CD4-positive, alpha-beta memory T cell (primary cell): Measurements from ENCODE around the gene WDR41. TPM values are rescaled to one million over a fixed set of nuclear protein-coding genes. Genes with fewer than 3 reads are reported as not detected.

Experiments
- CTCF ChIA-PET: fragments of 350-600 bp; sonication (Branson Sonifier 250); formaldehyde crosslinking; loops from one replicate; lab custom pipeline; 2021; ENCODE audit warnings: inconsistent platforms; ENCODE audit not compliant: partially characterized antibody; lab: Charles Lee
- POLR2A ChIA-PET: fragments of 350-600 bp; sonication (Branson Sonifier 250); formaldehyde crosslinking; loops from one replicate; lab custom pipeline; 2021; ENCODE audit not compliant: partially characterized antibody; lab: Charles Lee
- DNase-seq, 5 donors: peaks; one replicate each; pipeline versions ENCODE4 v3.0.0 to v3.0.0-alpha.2; 2020 to 2022; ENCODE audit warnings: mixed read lengths in 1 of 5
- H3K27ac ChIP-seq: one replicate; pipeline ENCODE4 v1.7.0; 2013; ENCODE audit warnings: low read depth, low read length
- H3K27me3 ChIP-seq: 2 replicates; pipeline ENCODE4 v1.7.0; 2013; ENCODE audit warnings: mild to moderate bottlenecking, low read length, moderate library complexity; ENCODE audit not compliant: insufficient read depth
- H3K36me3 ChIP-seq: 2 replicates; pipeline ENCODE4 v1.7.0; 2013; ENCODE audit warnings: mild to moderate bottlenecking, low read length, moderate library complexity; ENCODE audit not compliant: insufficient read depth
- H3K4me1 ChIP-seq: 2 replicates; pipeline ENCODE4 v1.7.0; 2013; ENCODE audit warnings: mild to moderate bottlenecking, low read length, moderate library complexity; ENCODE audit not compliant: insufficient read depth
- H3K4me3 ChIP-seq, 2 donors: one replicate each; pipeline ENCODE4 v1.7.0; 2013; ENCODE audit warnings: low read length in 2 of 2, mild to moderate bottlenecking in 1 of 2
- H3K9me3 ChIP-seq, 2 donors: one replicate each; pipeline ENCODE4 v1.7.0; 2013; ENCODE audit warnings: low read length in 2 of 2, control low read depth in 1 of 2; ENCODE audit not compliant: control insufficient read depth in 1 of 2
- H3K27ac Mint-ChIP-seq, 7 donors: one replicate each; pipeline ENCODE4 v1.8.0; 2020 to 2021; ENCODE audit warnings: mixed read lengths in 7 of 7, mild to moderate bottlenecking in 6 of 7, inconsistent platforms in 3 of 7, moderate library complexity in 3 of 7
- H3K27me3 Mint-ChIP-seq, 2 donors: one replicate each; pipeline ENCODE4 v1.8.0; 2020 to 2021; ENCODE audit warnings: mixed read lengths in 2 of 2
- H3K36me3 Mint-ChIP-seq, 2 donors: one replicate each; pipeline ENCODE4 v1.8.0; 2020 to 2021; ENCODE audit warnings: mixed read lengths in 2 of 2, inconsistent platforms in 1 of 2, mild to moderate bottlenecking in 1 of 2
- H3K4me1 Mint-ChIP-seq, 4 donors: one replicate each; pipeline ENCODE4 v1.8.0; 2020 to 2021; ENCODE audit warnings: mixed read lengths in 4 of 4, mild to moderate bottlenecking in 1 of 4
- H3K4me3 Mint-ChIP-seq, 8 donors: one replicate each; pipeline ENCODE4 v1.8.0; 2020 to 2021; ENCODE audit warnings: mixed read lengths in 8 of 8, mild to moderate bottlenecking in 7 of 8, moderate library complexity in 6 of 8, inconsistent platforms in 3 of 8
- H3K9me3 Mint-ChIP-seq, 8 donors: one replicate each; pipeline ENCODE4 v1.8.0; 2020 to 2021; ENCODE audit warnings: mixed read lengths in 8 of 8, mild to moderate bottlenecking in 5 of 8, inconsistent platforms in 3 of 8, moderate library complexity in 1 of 8
- intact Hi-C: fragments of 100-400 bp; cut with micrococcal nuclease; formaldehyde crosslinking; loops from one replicate; pipeline ENCODE4 v1.15.1; 2023
- polyA plus RNA-seq, 2 donors: library from polyadenylated mRNA; unstranded; fragments of 300-500 nt; fragmentation: Illumina TruSeq; gene quantifications; one replicate each; pipeline ENCODE4 v1.2.3, GENCODE V29; 2021
- total RNA-seq, 2 experiments: library from RNA; stranded (reverse); gene quantifications; one replicate each; pipeline ENCODE4 v1.2.3, GENCODE V29; 2021

Gene WDR41
- total and polyA plus RNA-seq, 4 experiments from 2014 or later: 5.3 to 14.0 (median 10.6) TPM

DNA sequence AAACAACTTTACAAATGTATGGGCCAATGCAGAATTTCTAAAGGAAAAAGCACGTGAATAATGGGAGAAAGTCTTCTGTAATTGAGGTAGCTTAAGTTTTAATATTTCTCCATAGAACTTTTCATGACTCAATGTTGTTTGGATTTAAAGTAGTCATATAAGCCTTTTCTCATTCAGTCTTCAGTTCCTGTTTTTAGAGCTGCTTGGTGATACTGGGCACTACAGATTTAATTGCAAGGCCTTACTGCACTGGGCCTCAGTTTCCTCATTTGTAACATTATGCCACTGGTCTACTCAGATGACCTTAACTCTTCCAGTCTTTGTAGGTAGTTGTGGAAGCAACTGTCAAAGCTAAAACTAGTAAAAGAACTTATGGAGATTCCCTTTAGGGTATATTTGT lies 60.4 kb downstream of the WDR41 start:
- Mint-ChIP-seq H3K36me3 (peaks cover 52 to 57% of the 10 kb centered on the region in 2 donors), H3K27me3 (no peaks in the 10 kb centered on the region), H3K9me3 (no peaks in the 10 kb centered on the region), H3K4me3 (no peak overlapping the region), H3K4me1 (no peaks in the 10 kb centered on the region), H3K27ac (no peak overlapping the region)
- no peak for DNase-seq
- CTCF ChIA-PET: no interaction called here
- Histone ChIP-seq H3K4me3 (no peak overlapping the region), H3K36me3 (no peaks in the 10 kb centered on the region), H3K27me3 (no peaks in the 10 kb centered on the region), H3K4me1 (no peaks in the 10 kb centered on the region), H3K9me3 (no peaks in the 10 kb centered on the region), H3K27ac (no peak overlapping the region)
- intact Hi-C loops: no loop called here
- POLR2A ChIA-PET: no interaction called here

DNA sequence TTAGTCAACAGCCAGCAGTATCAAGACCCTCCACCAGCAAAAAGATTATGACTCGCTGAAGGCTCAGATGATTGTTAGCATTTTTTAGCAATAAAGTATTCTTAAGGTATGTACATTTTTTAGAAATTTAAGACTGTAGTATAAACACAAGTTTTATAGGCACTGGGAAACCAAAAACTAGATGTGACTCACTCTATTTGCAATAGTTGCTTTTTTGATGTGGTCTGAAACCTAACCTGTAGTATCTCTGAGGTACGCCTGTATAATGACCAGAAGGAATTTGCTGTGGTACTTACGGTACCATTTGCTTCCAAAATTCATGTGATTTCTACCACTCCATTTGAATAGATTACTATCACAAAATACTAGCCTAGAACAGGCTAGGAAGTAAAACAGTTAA lies 60.8 kb downstream of the WDR41 start:
- Mint-ChIP-seq H3K4me1 (no peaks in the 10 kb centered on the region), H3K36me3 (peaks cover 51 to 56% of the 10 kb centered on the region in 2 donors), H3K4me3 (no peak overlapping the region), H3K9me3 (no peaks in the 10 kb centered on the region), H3K27ac (no peak overlapping the region), H3K27me3 (no peaks in the 10 kb centered on the region)
- Histone ChIP-seq H3K4me3 (no peak overlapping the region), H3K27ac (no peak overlapping the region), H3K36me3 (no peaks in the 10 kb centered on the region), H3K27me3 (no peaks in the 10 kb centered on the region), H3K4me1 (no peaks in the 10 kb centered on the region), H3K9me3 (no peaks in the 10 kb centered on the region)
- CTCF ChIA-PET: no interaction called here
- intact Hi-C loops: no loop called here
- POLR2A ChIA-PET: no interaction called here
- no peak for DNase-seq

DNA sequence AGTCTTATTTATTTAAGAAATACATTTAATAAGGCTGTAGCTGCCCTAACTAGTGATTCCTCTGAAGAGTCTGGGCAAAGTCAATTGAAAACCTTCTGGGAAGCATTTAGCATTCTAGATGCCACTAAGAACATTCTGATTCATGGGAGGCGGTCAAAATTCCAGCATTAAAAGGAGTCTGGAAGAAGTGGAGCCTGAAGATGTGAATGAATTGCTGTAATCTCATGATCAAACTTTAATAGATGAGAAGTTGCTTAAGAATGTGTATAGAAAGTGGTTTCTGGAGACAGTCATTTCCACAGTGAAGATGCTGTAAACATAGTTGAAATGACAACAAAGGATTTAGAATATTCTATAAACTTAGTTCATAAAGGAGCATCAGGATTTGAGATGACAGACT lies 61.4 kb downstream of the WDR41 start:
- peaks cover 45 to 55% of the 10 kb centered on the region in 2 donors for H3K36me3 Mint-ChIP-seq
- H3K4me1 ChIP-seq: no peaks in the 10 kb centered on the region
- H3K4me1 Mint-ChIP-seq: no peaks in the 10 kb centered on the region
- ChIA-PET CTCF (no interaction called here), POLR2A (no interaction called here)
- no peaks in the 10 kb centered on the region for H3K27me3 Mint-ChIP-seq
- H3K4me3 Mint-ChIP-seq: no peak overlapping the region
- intact Hi-C loops: no loop called here
- H3K27me3 ChIP-seq: no peaks in the 10 kb centered on the region
- no peaks in the 10 kb centered on the region for H3K9me3 Mint-ChIP-seq
- no peak overlapping the region for H3K27ac ChIP-seq
- no peak overlapping the region for H3K27ac Mint-ChIP-seq
- H3K4me3 ChIP-seq: no peak overlapping the region
- no peak for DNase-seq
- H3K9me3 ChIP-seq: no peaks in the 10 kb centered on the region
- H3K36me3 ChIP-seq: no peaks in the 10 kb centered on the region

DNA sequence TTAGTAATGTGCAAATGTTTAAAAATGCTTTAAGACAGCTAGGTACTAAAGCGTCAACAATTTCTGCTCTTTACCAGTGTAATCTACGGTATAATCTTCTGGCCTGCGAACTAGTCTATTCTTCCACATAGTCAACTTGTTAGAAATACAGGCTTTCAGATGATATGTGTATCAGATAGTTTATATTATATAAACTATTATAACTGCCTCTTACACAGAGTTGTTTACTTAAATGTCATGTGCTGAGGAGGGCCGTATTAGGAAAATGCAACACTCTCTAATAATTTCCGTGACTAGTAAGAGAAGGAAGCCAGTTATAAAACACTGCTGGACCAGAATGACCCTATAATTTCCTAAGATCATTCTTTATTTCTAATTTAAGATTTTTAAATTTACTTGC lies 63.6 kb downstream of the WDR41 start:
- ChIA-PET POLR2A (no interaction called here), CTCF (interaction anchor here (1.5 kb wide), 1 partner anchor 9 kb away, joined by 3 read pairs; no protein-coding TSS in a partner anchor)
- Histone ChIP-seq H3K27me3 (no peaks in the 10 kb centered on the region), H3K36me3 (no peaks in the 10 kb centered on the region), H3K4me1 (no peaks in the 10 kb centered on the region), H3K27ac (no peak overlapping the region), H3K4me3 (no peak overlapping the region), H3K9me3 (no peaks in the 10 kb centered on the region)
- Mint-ChIP-seq H3K27me3 (no peaks in the 10 kb centered on the region), H3K4me3 (no peak overlapping the region), H3K9me3 (no peaks in the 10 kb centered on the region), H3K36me3 (peaks cover 33 to 42% of the 10 kb centered on the region in 2 donors), H3K27ac (no peak overlapping the region), H3K4me1 (no peaks in the 10 kb centered on the region)
- DNase-seq: no peak
- intact Hi-C loops: no loop called here

DNA sequence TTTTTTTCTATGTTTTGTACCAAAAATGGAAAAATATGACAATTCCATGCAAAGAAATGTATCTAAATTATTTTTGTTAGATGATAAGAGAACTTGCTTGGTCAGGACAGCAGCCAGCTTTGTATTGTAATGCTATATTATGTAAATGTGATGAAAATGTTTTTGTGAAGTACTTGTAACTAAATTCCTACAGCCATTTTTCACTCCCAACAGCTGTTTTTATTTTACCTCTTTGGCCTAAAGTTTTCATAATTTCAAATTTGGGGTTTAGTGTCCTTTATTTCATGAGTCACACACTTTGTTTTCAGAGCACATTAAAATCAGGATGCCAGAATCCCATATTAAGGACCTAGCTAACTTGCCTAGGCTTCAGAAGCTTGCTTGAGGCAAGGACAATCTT lies 64.1 kb downstream of the WDR41 start:
- peaks cover 30 to 40% of the 10 kb centered on the region in 2 donors for H3K36me3 Mint-ChIP-seq
- POLR2A ChIA-PET: no interaction called here
- no peak overlapping the region for H3K27ac ChIP-seq
- no peaks in the 10 kb centered on the region for H3K27me3 Mint-ChIP-seq
- H3K27ac Mint-ChIP-seq: no peak overlapping the region
- H3K27me3 ChIP-seq: no peaks in the 10 kb centered on the region
- no peaks in the 10 kb centered on the region for H3K4me1 Mint-ChIP-seq
- H3K4me3 ChIP-seq: no peak overlapping the region
- intact Hi-C loops: no loop called here
- no peak for DNase-seq
- no peaks in the 10 kb centered on the region for H3K36me3 ChIP-seq
- H3K9me3 ChIP-seq: no peaks in the 10 kb centered on the region
- H3K9me3 Mint-ChIP-seq: no peaks in the 10 kb centered on the region
- CTCF ChIA-PET: interaction anchor here (1.5 to 1.9 kb wide), 2 partner anchors 8 to 9 kb away, joined by 3 to 7 read pairs; no protein-coding TSS in a partner anchor
- no peak overlapping the region for H3K4me3 Mint-ChIP-seq
- H3K4me1 ChIP-seq: no peaks in the 10 kb centered on the region

DNA sequence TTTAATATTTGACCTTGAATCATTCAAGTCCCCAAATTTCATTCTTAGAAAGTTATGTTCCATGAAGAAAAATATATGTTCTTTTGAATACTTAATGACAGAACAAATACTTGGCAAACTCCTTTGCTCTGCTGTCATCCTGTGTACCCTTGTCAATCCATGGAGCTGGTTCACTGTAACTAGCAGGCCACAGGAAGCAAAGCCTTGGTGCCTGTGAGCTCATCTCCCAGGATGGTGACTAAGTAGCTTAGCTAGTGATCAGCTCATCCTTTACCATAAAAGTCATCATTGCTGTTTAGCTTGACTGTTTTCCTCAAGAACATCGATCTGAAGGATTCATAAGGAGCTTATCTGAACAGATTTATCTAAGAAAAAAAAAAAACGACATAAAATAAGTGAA lies 65.4 kb downstream of the WDR41 start:
- intact Hi-C loops: no loop called here
- ChIA-PET CTCF (interaction anchor here (1.8 to 1.9 kb wide), 2 partner anchors 10 to 66 kb away, joined by 7 to 9 read pairs; partner anchors contain the start of gene WDR41), POLR2A (no interaction called here)
- Histone ChIP-seq H3K27me3 (no peaks in the 10 kb centered on the region), H3K27ac (no peak overlapping the region), H3K4me1 (no peaks in the 10 kb centered on the region), H3K9me3 (no peaks in the 10 kb centered on the region), H3K36me3 (no peaks in the 10 kb centered on the region), H3K4me3 (no peak overlapping the region)
- Mint-ChIP-seq H3K4me1 (no peaks in the 10 kb centered on the region), H3K36me3 (peaks cover 20 to 27% of the 10 kb centered on the region in 2 donors), H3K9me3 (peaks cover 0 to 2% (median 0%) of the 10 kb centered on the region in 8 donors), H3K4me3 (no peak overlapping the region), H3K27me3 (no peaks in the 10 kb centered on the region), H3K27ac (no peak overlapping the region)
- DNase-seq: no peak

DNA sequence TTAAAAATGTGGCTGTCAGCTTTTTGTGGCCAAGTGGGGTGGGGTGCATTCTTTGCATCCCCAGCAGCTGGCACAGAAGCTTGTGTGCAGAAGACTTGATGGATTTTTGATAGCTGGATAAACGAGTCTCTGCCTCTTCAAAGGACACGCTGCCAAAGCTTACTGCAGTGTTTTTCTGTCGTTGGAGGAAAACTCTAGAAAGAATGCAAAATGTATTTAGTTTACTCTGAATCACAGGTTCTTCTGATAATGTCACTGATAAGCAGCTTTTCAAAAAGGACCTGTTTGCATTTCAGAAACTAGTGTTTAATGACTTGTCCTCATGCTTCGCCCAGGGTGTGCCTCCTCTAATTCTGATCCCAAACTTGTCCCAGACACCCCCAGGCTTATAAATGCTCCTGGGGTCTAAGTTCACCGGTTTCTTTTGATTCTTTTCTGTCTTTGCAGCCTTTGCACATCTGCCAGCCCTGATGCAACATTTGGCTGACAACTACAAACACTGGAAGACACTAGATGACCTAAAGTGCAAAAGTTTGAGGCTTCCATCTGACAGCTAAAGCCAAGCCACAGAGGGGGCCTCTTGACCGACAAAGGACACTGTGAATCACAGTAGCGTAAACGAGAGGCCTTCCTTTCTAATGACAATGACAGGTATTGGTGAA lies 66.0 kb downstream of the WDR41 start:
- Mint-ChIP-seq H3K4me3 (no peak overlapping the region), H3K4me1 (no peaks in the 10 kb centered on the region), H3K27ac (no peak overlapping the region), H3K36me3 (peaks cover 15 to 22% of the 10 kb centered on the region in 2 donors), H3K9me3 (peaks cover 0 to 2% (median 0%) of the 10 kb centered on the region in 8 donors), H3K27me3 (no peaks in the 10 kb centered on the region)
- Histone ChIP-seq H3K4me1 (no peaks in the 10 kb centered on the region), H3K4me3 (no peak overlapping the region), H3K27ac (no peak overlapping the region), H3K9me3 (no peaks in the 10 kb centered on the region), H3K36me3 (no peaks in the 10 kb centered on the region), H3K27me3 (no peaks in the 10 kb centered on the region)
- intact Hi-C loops: no loop called here
- CTCF ChIA-PET: interaction anchor here (1.8 to 1.9 kb wide), 2 partner anchors 11 to 66 kb away, joined by 7 to 9 read pairs; partner anchors contain the start of gene WDR41
- no peak for DNase-seq
- POLR2A ChIA-PET: no interaction called here
